Mesendoderm (in vitro differentiated cells): ENCODE results near the gene SPR.
"Not testable (repeated sequence)": the region's sequence is repeated elsewhere in the genome, so short reads cannot be mapped to it uniquely, and the experiment has no call there.

ENCODE experiments used
- DNase-seq: peaks from one replicate; pipeline ENCODE4 v3.0.0; 2013
- H2AK5ac ChIP-seq: 2 replicates; pipeline ENCODE4 v1.6.1; 2013; ENCODE audit warnings: low read length, inconsistent platforms
- H2BK120ac ChIP-seq: 2 replicates; pipeline ENCODE4 v1.6.1; 2013; ENCODE audit warnings: low read depth, mild to moderate bottlenecking, low read length, moderate library complexity, mixed read lengths
- H2BK15ac ChIP-seq: replicated peaks from 2 replicates; pipeline ENCODE4 v1.6.1; 2013; ENCODE audit warnings: low read depth, mild to moderate bottlenecking, moderate library complexity
- H2BK5ac ChIP-seq: 2 replicates; pipeline ENCODE4 v1.6.1; 2013; ENCODE audit warnings: low read length, inconsistent platforms
- H3K18ac ChIP-seq: 2 replicates; pipeline ENCODE4 v1.6.1; 2013; ENCODE audit warnings: mild to moderate bottlenecking, low read length, mixed read lengths
- H3K23ac ChIP-seq: one replicate; pipeline ENCODE4 v1.6.1; 2013; ENCODE audit warnings: low read length
- H3K27ac ChIP-seq: 2 replicates; pipeline ENCODE4 v1.5.1; 2013; ENCODE audit warnings: low read depth, mild to moderate bottlenecking, inconsistent platforms, low read length, moderate library complexity
- H3K27me3 ChIP-seq: 2 replicates; pipeline ENCODE4 v1.6.1; 2013; ENCODE audit warnings: low read length, control low read depth, mild to moderate bottlenecking, inconsistent platforms; ENCODE audit not compliant: insufficient read depth, poor library complexity
- H3K36me3 ChIP-seq: 2 replicates; pipeline ENCODE4 v1.6.1; 2013; ENCODE audit warnings: low read length, inconsistent platforms; ENCODE audit not compliant: control insufficient read depth, insufficient read depth
- H3K4ac ChIP-seq: one replicate; pipeline ENCODE4 v1.6.1; 2013; ENCODE audit warnings: low read depth, mild to moderate bottlenecking, low read length, moderate library complexity
- H3K4me1 ChIP-seq: 2 replicates; pipeline ENCODE4 v1.6.1; 2013; ENCODE audit warnings: low read depth, low read length, inconsistent platforms; ENCODE audit not compliant: control insufficient read depth
- H3K4me2 ChIP-seq: 2 replicates; pipeline ENCODE4 v1.6.1; 2013; ENCODE audit warnings: low read length
- H3K4me3 ChIP-seq: 2 replicates; pipeline ENCODE4 v1.5.1; 2013; ENCODE audit warnings: mild to moderate bottlenecking, low read length
- H3K56ac ChIP-seq: one replicate; pipeline ENCODE4 v1.6.1; 2013; ENCODE audit warnings: low read length
- H3K79me1 ChIP-seq: 2 replicates; pipeline ENCODE4 v1.6.1; 2013; ENCODE audit warnings: low read length, inconsistent platforms
- H3K79me2 ChIP-seq: 2 replicates; pipeline ENCODE4 v1.6.1; 2013; ENCODE audit warnings: mild to moderate bottlenecking, low read length; ENCODE audit not compliant: control insufficient read depth, insufficient read depth
- H3K9ac ChIP-seq: 2 replicates; pipeline ENCODE4 v1.6.1; 2013; ENCODE audit warnings: low read length, inconsistent platforms
- H4K5ac ChIP-seq: one replicate; pipeline ENCODE4 v1.6.1; 2013; ENCODE audit warnings: low read length
- H4K8ac ChIP-seq: one replicate; pipeline ENCODE4 v1.6.1; 2013; ENCODE audit warnings: low read depth, mild to moderate bottlenecking, control low read depth, low read length, moderate library complexity
- WGBS: extraction: QIAGEN DNeasy Blood & Tissue Kit; methylation state at CpG from one replicate; pipeline ENCODE4 v1.1.7; 2013; ENCODE audit warnings: low lambda C conversion rate, missing lambda C conversion rate; ENCODE audit not compliant: insufficient coverage; ENCODE audit errors: extremely low coverage; 5-methylcytosine and 5-hydroxymethylcytosine counted together

Gene SPR

GRCh38 chr2:72907369-72907768, 20.2 kb downstream of the SPR start:
- H3K9ac ChIP-seq, H2BK15ac ChIP-seq, H3K27ac ChIP-seq, H3K36me3 ChIP-seq, DNase-seq, H3K18ac ChIP-seq, H3K4me1 ChIP-seq, H3K79me1 ChIP-seq, H4K5ac ChIP-seq, H2BK120ac ChIP-seq, H3K27me3 ChIP-seq, H3K4ac ChIP-seq, H3K23ac ChIP-seq, H3K56ac ChIP-seq, H4K8ac ChIP-seq, H2BK5ac ChIP-seq, H3K4me2 ChIP-seq, H3K4me3 ChIP-seq, H2AK5ac ChIP-seq, H3K79me2 ChIP-seq: not testable (repeated sequence)
- WGBS, result no CpG with 5 or more reads among the region's 13 CpGs

- Histone ChIP-seq H3K27ac (no peak overlapping the region), H3K27me3 (peaks cover 7% of the 10 kb centered on the region), H3K36me3 (no peaks in the 10 kb centered on the region), H2BK120ac (no peak overlapping the region), H4K5ac (no peak overlapping the region), H3K56ac (no peak overlapping the region), H3K4me2 (no peak overlapping the region), H2BK15ac (no peak overlapping the region), H3K4me3 (no peak overlapping the region), H4K8ac (no peak overlapping the region), H3K79me2 (no peaks in the 10 kb centered on the region), H2BK5ac (no peak overlapping the region), H3K9ac (no peak overlapping the region), H3K18ac (no peak overlapping the region), H2AK5ac (no peak overlapping the region), H3K4ac (no peak overlapping the region), H3K4me1 (no peaks in the 10 kb centered on the region), H3K23ac (no peak overlapping the region), H3K79me1 (no peaks in the 10 kb centered on the region)
- no peak for DNase-seq
- no CpG with 5 or more reads among the region's 3 CpGs for WGBS
These were observed 21.5 kb downstream of the SPR start for GRCh38 chr2:72908741-72909140.

DNA sequence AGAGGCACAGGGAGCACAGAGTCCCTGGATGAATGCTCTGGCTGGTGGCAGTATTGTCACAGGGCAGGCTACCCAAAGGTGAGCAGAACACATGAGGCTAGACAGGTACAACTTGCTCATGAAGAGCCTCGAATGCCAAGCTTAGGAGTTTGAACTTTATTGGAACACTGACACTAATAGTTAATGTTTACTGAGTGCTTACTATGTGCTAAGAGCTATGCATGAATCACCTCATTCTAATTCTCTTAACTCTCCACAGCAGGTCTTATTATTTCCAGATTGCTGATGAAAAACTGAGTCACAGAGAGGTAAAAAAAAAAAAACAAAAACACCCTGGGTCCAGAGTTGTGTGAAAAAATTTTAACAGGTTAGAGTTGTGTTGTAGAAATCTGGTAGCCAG, 24.0 kb downstream of the SPR start:
- no peak overlapping the region for H2BK5ac ChIP-seq
- H3K36me3 ChIP-seq, result no peaks in the 10 kb centered on the region
- H3K4me3 ChIP-seq, result no peak overlapping the region
- no peak overlapping the region for H2BK120ac ChIP-seq
- H3K27ac ChIP-seq, result no peak overlapping the region
- H4K5ac ChIP-seq, result no peak overlapping the region
- no peak overlapping the region for H3K4ac ChIP-seq
- H4K8ac ChIP-seq, result no peak overlapping the region
- H2AK5ac ChIP-seq, result no peak overlapping the region
- H3K27me3 ChIP-seq, result peaks cover 19% of the 10 kb centered on the region
- no peak overlapping the region for H3K9ac ChIP-seq
- H3K4me2 ChIP-seq, result no peak overlapping the region
- no peak overlapping the region for H2BK15ac ChIP-seq
- H3K18ac ChIP-seq, result no peak overlapping the region
- no CpG with 5 or more reads among the region's 1 CpG for WGBS
- H3K79me2 ChIP-seq, result no peaks in the 10 kb centered on the region
- H3K56ac ChIP-seq, result no peak overlapping the region
- no peak overlapping the region for H3K23ac ChIP-seq
- no peak for DNase-seq
- no peaks in the 10 kb centered on the region for H3K79me1 ChIP-seq
- peaks cover 12% of the 10 kb centered on the region for H3K4me1 ChIP-seq

- no peaks in the 10 kb centered on the region for H3K79me2 ChIP-seq
- H2BK120ac ChIP-seq, result no peak overlapping the region
- peak; percentile 72 for DNase-seq
- no peak overlapping the region for H2BK5ac ChIP-seq
- H3K23ac ChIP-seq, result no peak overlapping the region
- H3K4me1 ChIP-seq, result peaks cover 12% of the 10 kb centered on the region
- H3K4me2 ChIP-seq, result no peak overlapping the region
- no peak overlapping the region for H3K4me3 ChIP-seq
- no peak overlapping the region for H4K8ac ChIP-seq
- no peaks in the 10 kb centered on the region for H3K36me3 ChIP-seq
- no peak overlapping the region for H3K56ac ChIP-seq
- peaks cover 27% of the 10 kb centered on the region for H3K27me3 ChIP-seq
- H3K18ac ChIP-seq, result no peak overlapping the region
- H3K79me1 ChIP-seq, result no peaks in the 10 kb centered on the region
- WGBS, result no CpG with 5 or more reads among the region's 7 CpGs
- H3K4ac ChIP-seq, result no peak overlapping the region
- H2AK5ac ChIP-seq, result no peak overlapping the region
- H4K5ac ChIP-seq, result no peak overlapping the region
- no peak overlapping the region for H3K9ac ChIP-seq
- no peak overlapping the region for H2BK15ac ChIP-seq
- no peak overlapping the region for H3K27ac ChIP-seq
These were observed 26.4 kb downstream of the SPR start for GRCh38 chr2:72913486-72914205.

DNA sequence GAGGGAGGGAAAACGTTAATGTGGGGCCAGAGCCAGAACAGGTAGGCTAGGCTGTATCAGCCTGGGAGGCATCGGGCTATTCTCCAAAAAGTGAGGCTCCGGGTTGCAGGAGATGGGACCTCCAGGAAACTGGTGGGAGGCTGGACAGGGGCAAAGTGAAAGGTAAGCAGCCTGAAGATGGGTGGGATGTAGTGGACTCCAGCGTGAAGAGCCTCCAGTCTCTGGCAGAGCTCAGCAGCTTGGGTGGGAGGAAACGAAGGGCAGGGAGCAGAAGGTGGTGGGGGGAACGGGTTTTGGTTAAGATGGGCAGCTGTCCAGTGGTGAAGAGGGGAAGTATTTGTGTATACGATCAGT, 27.0 kb downstream of the SPR start:
- H3K4me2 ChIP-seq, result no peak overlapping the region
- H2BK15ac ChIP-seq, result no peak overlapping the region
- H3K27ac ChIP-seq, result no peak overlapping the region
- H3K4me1 ChIP-seq, result peaks cover 12% of the 10 kb centered on the region
- H4K5ac ChIP-seq, result no peak overlapping the region
- no peaks in the 10 kb centered on the region for H3K79me2 ChIP-seq
- no peaks in the 10 kb centered on the region for H3K79me1 ChIP-seq
- no peak overlapping the region for H4K8ac ChIP-seq
- no peak overlapping the region for H3K4ac ChIP-seq
- H3K18ac ChIP-seq, result no peak overlapping the region
- no peak for DNase-seq
- H3K23ac ChIP-seq, result no peak overlapping the region
- H3K27me3 ChIP-seq, result peaks cover 31% of the 10 kb centered on the region
- no peak overlapping the region for H2BK5ac ChIP-seq
- H3K4me3 ChIP-seq, result no peak overlapping the region
- no peaks in the 10 kb centered on the region for H3K36me3 ChIP-seq
- H3K56ac ChIP-seq, result peak overlapping the region; percentile 45
- WGBS, result no CpG with 5 or more reads among the region's 7 CpGs
- no peak overlapping the region for H2AK5ac ChIP-seq
- no peak overlapping the region for H2BK120ac ChIP-seq
- H3K9ac ChIP-seq, result no peak overlapping the region
